Measurements from ENCODE around the gene LILRA6.
"Not testable (repeated sequence)": the region's sequence is repeated elsewhere in the genome, so short reads cannot be mapped to it uniquely, and the experiment has no call there.

DNA sequence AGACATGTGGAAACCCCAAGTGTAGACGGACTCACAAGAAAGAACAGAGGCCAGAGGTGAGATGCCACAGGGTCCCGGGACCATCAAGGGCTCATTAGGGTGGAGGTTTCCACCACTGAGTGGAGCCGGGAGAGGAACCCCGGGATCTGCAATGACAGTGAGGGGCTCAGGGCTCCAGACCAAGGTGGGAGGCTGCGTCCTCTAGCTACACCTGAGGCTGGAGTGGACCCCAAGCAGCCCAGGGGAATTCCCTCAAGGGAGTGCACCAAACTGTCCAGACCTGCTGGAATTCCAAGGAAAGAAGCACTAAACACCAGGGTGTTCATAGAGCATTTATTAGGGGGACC is 39.1 kb upstream of the LILRA6 start:
- TF ChIP-seq CTCF, POLR2AphosphoS5 (IDR thresholded peaks at IDR 0.05): not testable (repeated sequence)
